ENCODE results near the gene ZFP64.

Gene ZFP64

GRCh38 chr20:52131048-52131643 lies 60.4 kb downstream of the ZFP64 start:
- no peaks in the 10 kb centered on the region for H3K36me3 ChIP-seq (replicated peaks)
- H3K4me1 ChIP-seq: no peaks in the 10 kb centered on the region
- H3K4me3 ChIP-seq: no peak overlapping the region
- H3K9me3 ChIP-seq: no peaks in the 10 kb centered on the region
- DNase-seq (ENCODE audit: low spot score in 2 of 2): no peak
- no peaks in the 10 kb centered on the region for H3K27me3 ChIP-seq (ENCODE audit: low read depth)
- in situ Hi-C loops (cut with MboI; ENCODE audit: low sequenced_read_pairs): no loop called here

GRCh38 chr20:52130406-52130805 lies 61.2 kb downstream of the ZFP64 start:
- in situ Hi-C loops (cut with MboI; ENCODE audit: low sequenced_read_pairs): no loop called here
- Histone ChIP-seq H3K36me3 (replicated peaks) (no peaks in the 10 kb centered on the region), H3K4me3 (no peak overlapping the region), H3K4me1 (no peaks in the 10 kb centered on the region), H3K27me3 (ENCODE audit: low read depth) (no peaks in the 10 kb centered on the region), H3K9me3 (no peaks in the 10 kb centered on the region)
- no peak for DNase-seq (ENCODE audit: low spot score in 2 of 2)

- no peak for DNase-seq (ENCODE audit: low spot score in 2 of 2)
- H3K36me3 ChIP-seq (replicated peaks): no peaks in the 10 kb centered on the region
- H3K27me3 ChIP-seq (ENCODE audit: low read depth): no peaks in the 10 kb centered on the region
- H3K4me3 ChIP-seq: no peak overlapping the region
- in situ Hi-C loops (cut with MboI; ENCODE audit: low sequenced_read_pairs): no loop called here
- no peaks in the 10 kb centered on the region for H3K9me3 ChIP-seq
- H3K4me1 ChIP-seq: no peaks in the 10 kb centered on the region
Measured at GRCh38 chr20:52129611-52130010, 62.0 kb downstream of the ZFP64 start.

GRCh38 chr20:52127309-52127708 lies 64.3 kb downstream of the ZFP64 start:
- Histone ChIP-seq H3K4me1 (no peaks in the 10 kb centered on the region), H3K27me3 (ENCODE audit: low read depth) (no peaks in the 10 kb centered on the region), H3K4me3 (no peak overlapping the region), H3K36me3 (replicated peaks) (no peaks in the 10 kb centered on the region), H3K9me3 (no peaks in the 10 kb centered on the region)
- no peak for DNase-seq (ENCODE audit: low spot score in 2 of 2)
- in situ Hi-C loops (cut with MboI; ENCODE audit: low sequenced_read_pairs): no loop called here

GRCh38 chr20:52124821-52125220 lies 66.8 kb downstream of the ZFP64 start:
- no peaks in the 10 kb centered on the region for H3K36me3 ChIP-seq (replicated peaks)
- in situ Hi-C loops (cut with MboI; ENCODE audit: low sequenced_read_pairs): no loop called here
- no peak for DNase-seq (ENCODE audit: low spot score in 2 of 2)
- no peaks in the 10 kb centered on the region for H3K27me3 ChIP-seq (ENCODE audit: low read depth)
- H3K4me1 ChIP-seq: no peaks in the 10 kb centered on the region
- H3K4me3 ChIP-seq: no peak overlapping the region
- no peaks in the 10 kb centered on the region for H3K9me3 ChIP-seq

- no peak for DNase-seq (ENCODE audit: low spot score in 2 of 2)
- Histone ChIP-seq H3K36me3 (replicated peaks) (no peaks in the 10 kb centered on the region), H3K27me3 (ENCODE audit: low read depth) (no peaks in the 10 kb centered on the region), H3K9me3 (no peaks in the 10 kb centered on the region), H3K4me3 (no peak overlapping the region), H3K4me1 (no peaks in the 10 kb centered on the region)
- in situ Hi-C loops (cut with MboI; ENCODE audit: low sequenced_read_pairs): no loop called here
Measured at GRCh38 chr20:52118696-52119095, 72.9 kb downstream of the ZFP64 start.

- no peaks in the 10 kb centered on the region for H3K36me3 ChIP-seq (replicated peaks)
- no peaks in the 10 kb centered on the region for H3K9me3 ChIP-seq
- no peak for DNase-seq (ENCODE audit: low spot score in 2 of 2)
- no peaks in the 10 kb centered on the region for H3K4me1 ChIP-seq
- no peak overlapping the region for H3K4me3 ChIP-seq
- H3K27me3 ChIP-seq (ENCODE audit: low read depth): no peaks in the 10 kb centered on the region
- in situ Hi-C loops (cut with MboI; ENCODE audit: low sequenced_read_pairs): no loop called here
Measured at GRCh38 chr20:52118016-52118623, 73.5 kb downstream of the ZFP64 start.

- Histone ChIP-seq H3K27me3 (ENCODE audit: low read depth) (no peaks in the 10 kb centered on the region), H3K9me3 (no peaks in the 10 kb centered on the region), H3K4me1 (no peaks in the 10 kb centered on the region), H3K36me3 (replicated peaks) (no peaks in the 10 kb centered on the region), H3K4me3 (no peak overlapping the region)
- no peak for DNase-seq (ENCODE audit: low spot score in 2 of 2)
- in situ Hi-C loops (cut with MboI; ENCODE audit: low sequenced_read_pairs): no loop called here
Measured at GRCh38 chr20:52110456-52110855, 81.1 kb downstream of the ZFP64 start.

- no peak for DNase-seq (ENCODE audit: low spot score in 2 of 2)
- H3K27me3 ChIP-seq (ENCODE audit: low read depth): no peaks in the 10 kb centered on the region
- no peak overlapping the region for H3K4me3 ChIP-seq
- H3K36me3 ChIP-seq (replicated peaks): no peaks in the 10 kb centered on the region
- 0 out of 2 replicates have a peak, but pooled peaks cover 2% of the 10 kb centered on the region for H3K9me3 ChIP-seq
- in situ Hi-C loops (cut with MboI; ENCODE audit: low sequenced_read_pairs): no loop called here
- no peaks in the 10 kb centered on the region; the same call in 1 of the 2 replicates for H3K4me1 ChIP-seq
Measured at GRCh38 chr20:52105442-52106422, 85.8 kb downstream of the ZFP64 start.

- H3K27me3 ChIP-seq (ENCODE audit: low read depth): no peaks in the 10 kb centered on the region
- no peak overlapping the region for H3K4me3 ChIP-seq
- 0 out of 2 replicates have a peak, but pooled peaks cover 2% of the 10 kb centered on the region for H3K9me3 ChIP-seq
- no peaks in the 10 kb centered on the region; the same call in 1 of the 2 replicates for H3K4me1 ChIP-seq
- DNase-seq (ENCODE audit: low spot score in 2 of 2): no peak
- no peaks in the 10 kb centered on the region for H3K36me3 ChIP-seq (replicated peaks)
- in situ Hi-C loops (cut with MboI; ENCODE audit: low sequenced_read_pairs): no loop called here
Measured at GRCh38 chr20:52104546-52105441, 86.8 kb downstream of the ZFP64 start.

- peak in 1 of 2 experiments; percentile 21 for DNase-seq (ENCODE audit: low spot score in 2 of 2)
- Histone ChIP-seq H3K36me3 (replicated peaks) (no peaks in the 10 kb centered on the region), H3K27me3 (ENCODE audit: low read depth) (no peaks in the 10 kb centered on the region), H3K4me1 (no peaks in the 10 kb centered on the region; the same call in 1 of the 2 replicates), H3K9me3 (0 out of 2 replicates have a peak, but pooled peaks cover 2% of the 10 kb centered on the region), H3K4me3 (no peak overlapping the region)
- in situ Hi-C loops (cut with MboI; ENCODE audit: low sequenced_read_pairs): no loop called here
Measured at GRCh38 chr20:52103913-52104545, 87.5 kb downstream of the ZFP64 start.

- no peaks in the 10 kb centered on the region for H3K36me3 ChIP-seq (replicated peaks)
- no peak overlapping the region for H3K4me3 ChIP-seq
- H3K4me1 ChIP-seq: no peaks in the 10 kb centered on the region; the same call in 1 of the 2 replicates
- no peak for DNase-seq (ENCODE audit: low spot score in 2 of 2)
- H3K9me3 ChIP-seq: 0 out of 2 replicates have a peak, but pooled peaks cover 2% of the 10 kb centered on the region
- no peaks in the 10 kb centered on the region for H3K27me3 ChIP-seq (ENCODE audit: low read depth)
- in situ Hi-C loops (cut with MboI; ENCODE audit: low sequenced_read_pairs): no loop called here
Measured at GRCh38 chr20:52103335-52103912, 88.2 kb downstream of the ZFP64 start.
